Endodermal cell (in vitro differentiated cells): ENCODE data around the gene CPT1C. TPM values are rescaled to one million over a fixed set of nuclear protein-coding genes. Genes with fewer than 3 reads are reported as not detected.

Experiments used
- DNase-seq: peaks from one replicate; pipeline ENCODE4 v3.0.0-alpha.2; 2017
- H3K27ac ChIP-seq: 2 replicates; pipeline ENCODE4 v1.5.1; 2013; ENCODE audit warnings: mild to moderate bottlenecking, low read depth, low read length, moderate library complexity
- H3K27me3 ChIP-seq: 2 replicates; pipeline ENCODE4 v1.6.1; 2013; ENCODE audit warnings: mild to moderate bottlenecking, low read length, moderate library complexity; ENCODE audit not compliant: insufficient read depth, control insufficient read depth, poor library complexity, severe bottlenecking
- H3K36me3 ChIP-seq: 2 replicates; pipeline ENCODE4 v1.7.0; 2013; ENCODE audit warnings: mild to moderate bottlenecking, low read length, moderate library complexity; ENCODE audit not compliant: control insufficient read depth, insufficient read depth
- H3K4me1 ChIP-seq: one replicate; pipeline ENCODE4 v1.7.0; 2013; ENCODE audit warnings: low read length; ENCODE audit not compliant: control insufficient read depth, insufficient read depth
- H3K4me3 ChIP-seq: 2 replicates; pipeline ENCODE4 v1.5.1; 2013; ENCODE audit warnings: mild to moderate bottlenecking, low read length, moderate library complexity
- H3K9ac ChIP-seq: 2 replicates; pipeline ENCODE4 v1.6.1; 2013; ENCODE audit warnings: mild to moderate bottlenecking, low read length, moderate library complexity; ENCODE audit not compliant: poor library complexity, severe bottlenecking; ENCODE audit errors: extremely low read depth
- H3K9me3 ChIP-seq: 2 replicates; pipeline ENCODE4 v1.6.1; 2013; ENCODE audit warnings: mild to moderate bottlenecking, low read length, moderate library complexity; ENCODE audit not compliant: control insufficient read depth
- H3K27ac Mint-ChIP-seq: 2 replicates; pipeline ENCODE4 v1.8.0; 2020; ENCODE audit warnings: mixed read lengths
- H3K27me3 Mint-ChIP-seq: 2 replicates; pipeline ENCODE4 v1.8.0; 2021; ENCODE audit warnings: mild to moderate bottlenecking, mixed read lengths; ENCODE audit not compliant: insufficient read depth
- H3K36me3 Mint-ChIP-seq: 2 replicates; pipeline ENCODE4 v1.8.0; 2020; ENCODE audit warnings: low read depth, mixed read lengths
- H3K4me1 Mint-ChIP-seq: 2 replicates; pipeline ENCODE4 v1.8.0; 2020; ENCODE audit warnings: mixed read lengths
- H3K4me3 Mint-ChIP-seq: 2 replicates; pipeline ENCODE4 v1.8.0; 2020; ENCODE audit warnings: mild to moderate bottlenecking, moderate library complexity, mixed read lengths
- H3K9me3 Mint-ChIP-seq: 2 replicates; pipeline ENCODE4 v1.8.0; 2020; ENCODE audit warnings: mild to moderate bottlenecking, mixed read lengths
- CTCF ChIP-seq: fragments of 200-600 bp; sonication (generic); conservative IDR thresholded peaks from 2 replicates; pipeline ENCODE4 v1.5.0; 2021; ENCODE audit warnings: antibody characterized with exemption, mild to moderate bottlenecking
- WGBS, 2 experiments: methylation state at CpG; one replicate each; pipeline versions ENCODE4 v1.1.5 to v1.1.7; 2013; ENCODE audit warnings: missing lambda C conversion rate in 2 of 2, mixed read lengths in 1 of 2; ENCODE audit not compliant: insufficient coverage in 1 of 2, insufficient read length in 1 of 2; 5-methylcytosine and 5-hydroxymethylcytosine counted together
- total RNA-seq, 2 donors: library from RNA; stranded (reverse); fragmentation: NEBNext Ultra II Directional in 1 of 2; extraction: Animal tissue kit (Norgen Biotek cat#: 25700) in 1 of 2; gene quantifications; 2 replicates in 1 of 2; 3 replicates in 1 of 2; pipeline ENCODE4 v1.2.1, GENCODE V29; 2021

The CPT1C gene
- total RNA-seq, 2 donors from 2014 or later, result 41.4 to 59.7 TPM

- Histone ChIP-seq H3K9me3 (no peaks in the 10 kb centered on the region), H3K27me3 (no peaks in the 10 kb centered on the region), H3K9ac (no peak overlapping the region), H3K36me3 (no peaks in the 10 kb centered on the region), H3K27ac (no peak overlapping the region), H3K4me3 (no peak overlapping the region), H3K4me1 (no peaks in the 10 kb centered on the region)
- DNase-seq, result no peak
- no peak for TF ChIP-seq CTCF
- Mint-ChIP-seq H3K4me1 (peaks cover 3% of the 10 kb centered on the region), H3K27ac (no peak overlapping the region), H3K9me3 (peaks cover 5% of the 10 kb centered on the region), H3K4me3 (no peak overlapping the region), H3K27me3 (peaks cover under 1% of the 10 kb centered on the region), H3K36me3 (no peaks in the 10 kb centered on the region)
- WGBS, 2 experiments, result 90 to 91% methylated on average over 16 to 23 of the region's 23 CpGs
These were observed 36.5 kb downstream of the CPT1C start for GRCh38 chr19:49727217-49728030.

GRCh38 chr19:49730166-49730565, 39.2 kb downstream of the CPT1C start:
- Histone ChIP-seq H3K27me3 (no peaks in the 10 kb centered on the region), H3K36me3 (no peaks in the 10 kb centered on the region), H3K4me1 (no peaks in the 10 kb centered on the region), H3K4me3 (no peak overlapping the region), H3K9me3 (no peaks in the 10 kb centered on the region), H3K27ac (no peak overlapping the region), H3K9ac (no peak overlapping the region)
- Mint-ChIP-seq H3K27me3 (no peaks in the 10 kb centered on the region), H3K27ac (no peak overlapping the region), H3K9me3 (no peaks in the 10 kb centered on the region), H3K4me1 (peaks cover 3% of the 10 kb centered on the region), H3K4me3 (no peak overlapping the region), H3K36me3 (no peaks in the 10 kb centered on the region)
- TF ChIP-seq CTCF, result no peak
- no peak for DNase-seq
- 90 to 96% methylated on average over 4 to 5 of the region's 5 CpGs for WGBS, 2 experiments

GRCh38 chr19:49738268-49738667, 47.4 kb downstream of the CPT1C start:
- no peak overlapping the region for H3K4me3 Mint-ChIP-seq
- WGBS, 2 experiments, result 96 to 100% methylated on average over 2 to 4 of the region's 4 CpGs
- Histone ChIP-seq H3K9me3 (no peaks in the 10 kb centered on the region), H3K27ac (no peak overlapping the region), H3K4me3 (no peak overlapping the region), H3K9ac (no peak overlapping the region), H3K36me3 (no peaks in the 10 kb centered on the region), H3K4me1 (no peaks in the 10 kb centered on the region), H3K27me3 (no peaks in the 10 kb centered on the region)
- no peaks in the 10 kb centered on the region for H3K4me1 Mint-ChIP-seq
- no peaks in the 10 kb centered on the region for H3K9me3 Mint-ChIP-seq
- TF ChIP-seq CTCF, result no peak
- H3K27me3 Mint-ChIP-seq, result no peaks in the 10 kb centered on the region
- H3K36me3 Mint-ChIP-seq, result no peaks in the 10 kb centered on the region
- DNase-seq, result no peak
- no peak overlapping the region for H3K27ac Mint-ChIP-seq
